Suprapubic skin (tissue), 4 donors: Measurements from ENCODE around the gene TEX53.

ENCODE experiments used
- CTCF ChIP-seq, 2 donors: fragments of 200-600 bp in 1 of 2; fragments of 450-650 bp in 1 of 2; sonication (generic) in 1 of 2; IDR thresholded peaks; one replicate each; pipeline ENCODE4 v1.5.1; 2016 to 2019; ENCODE audit warnings: antibody characterized with exemption in 2 of 2, mild to moderate bottlenecking in 1 of 2, moderate library complexity in 1 of 2
- EP300 ChIP-seq: sonication (generic); formaldehyde crosslinking; IDR thresholded peaks from one replicate; pipeline ENCODE4 v1.6.1; 2017; ENCODE audit warnings: antibody characterized with exemption
- POLR2A ChIP-seq, 2 donors: fragments of 450-650 bp; IDR thresholded peaks; one replicate each; pipeline ENCODE4 v1.6.1; 2017; ENCODE audit warnings: antibody characterized with exemption in 2 of 2, mild to moderate bottlenecking in 2 of 2, moderate library complexity in 2 of 2
- POLR2AphosphoS5 ChIP-seq, 3 donors: sonication (generic); formaldehyde crosslinking; IDR thresholded peaks; one replicate each; pipeline ENCODE4 v1.6.1; 2017; ENCODE audit warnings: antibody characterized with exemption in 3 of 3

GRCh38 chr9:114643896-114644295 lies 13.7 kb downstream of the TEX53 start:
- no peak for TF ChIP-seq CTCF (IDR thresholded peaks at IDR 0.05)
- no peak for TF ChIP-seq POLR2A (IDR thresholded peaks at IDR 0.05)
- TF ChIP-seq POLR2AphosphoS5 (IDR thresholded peaks at IDR 0.05) = no peak
- no peak for TF ChIP-seq EP300
